NCI-H774 (cell line): ENCODE measurements around the gene MIB2.
"Not testable (repeated sequence)": the region's sequence is repeated elsewhere in the genome, so short reads cannot be mapped to it uniquely, and the experiment has no call there.

Source experiments
- DNase-seq: peaks from one replicate; lab custom pipeline; 2025; lab: John Stamatoyannopoulos, UW

The MIB2 gene

DNA sequence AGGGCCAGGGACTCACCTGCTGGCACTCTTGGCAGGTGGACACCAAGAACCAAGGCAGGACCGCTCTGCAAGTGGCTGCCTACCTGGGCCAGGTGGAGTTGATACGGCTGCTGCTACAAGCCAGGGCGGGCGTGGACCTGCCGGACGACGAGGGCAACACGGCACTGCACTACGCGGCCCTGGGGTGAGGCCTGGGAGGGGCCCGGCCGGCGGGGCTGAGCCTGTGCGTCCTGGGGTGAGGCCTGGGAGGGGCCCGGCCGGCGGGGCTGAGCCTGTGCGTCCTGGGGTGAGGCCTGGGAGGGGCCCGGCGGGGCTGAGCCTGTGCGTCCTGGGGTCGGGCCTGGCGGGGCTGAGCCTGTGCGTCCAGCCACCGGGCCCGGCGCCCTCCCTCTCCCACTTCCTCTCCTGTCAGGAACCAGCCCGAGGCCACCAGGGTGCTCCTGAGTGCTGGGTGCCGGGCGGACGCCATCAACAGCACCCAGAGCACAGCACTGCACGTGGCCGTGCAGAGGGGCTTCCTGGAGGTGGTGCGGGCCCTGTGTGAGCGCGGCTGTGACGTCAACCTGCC, 12.0 kb downstream of the MIB2 start:
- no peak for DNase-seq

GRCh38 chr1:1627829-1628753, 12.8 kb downstream of the MIB2 start:
- no peak for DNase-seq

- DNase-seq, result no peak
These were observed 13.6 kb downstream of the MIB2 start for GRCh38 chr1:1628754-1629429.

DNA sequence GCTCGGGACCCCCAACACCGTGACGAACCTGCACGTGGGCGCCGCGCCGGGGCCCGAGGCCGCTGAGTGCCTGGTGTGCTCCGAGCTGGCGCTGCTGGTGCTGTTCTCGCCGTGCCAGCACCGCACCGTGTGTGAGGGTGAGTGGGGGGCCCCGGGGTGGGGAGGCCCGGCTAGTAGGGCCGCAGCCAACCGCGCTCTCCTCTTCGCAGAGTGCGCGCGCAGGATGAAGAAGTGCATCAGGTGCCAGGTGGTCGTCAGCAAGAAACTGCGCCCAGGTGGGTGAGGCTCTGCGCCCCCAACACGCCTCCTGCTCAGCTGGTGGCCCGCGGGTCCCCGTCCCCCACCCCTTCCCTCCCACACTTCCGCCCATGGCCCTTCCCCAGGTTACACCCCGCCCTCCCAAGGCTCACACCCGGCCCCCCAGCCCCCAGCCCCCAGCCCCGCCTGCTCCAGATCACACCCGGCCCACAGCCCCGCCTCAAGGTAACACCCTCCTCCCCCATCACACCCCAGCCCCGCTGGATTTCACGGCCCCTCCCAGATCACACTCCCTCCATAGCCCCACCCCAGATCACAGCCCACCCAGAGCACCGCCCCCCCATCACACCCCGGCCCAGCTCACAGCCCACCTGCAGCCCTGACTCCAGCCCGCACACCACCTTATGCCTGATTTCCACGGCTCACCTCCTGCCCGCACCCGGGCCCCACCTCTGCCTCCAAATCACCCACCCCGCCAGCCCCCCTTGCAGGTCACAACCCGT, 14.3 kb downstream of the MIB2 start:
- DNase-seq, result no peak

- no peak for DNase-seq
These were observed 15.1 kb downstream of the MIB2 start for GRCh38 chr1:1630191-1630964.

DNA sequence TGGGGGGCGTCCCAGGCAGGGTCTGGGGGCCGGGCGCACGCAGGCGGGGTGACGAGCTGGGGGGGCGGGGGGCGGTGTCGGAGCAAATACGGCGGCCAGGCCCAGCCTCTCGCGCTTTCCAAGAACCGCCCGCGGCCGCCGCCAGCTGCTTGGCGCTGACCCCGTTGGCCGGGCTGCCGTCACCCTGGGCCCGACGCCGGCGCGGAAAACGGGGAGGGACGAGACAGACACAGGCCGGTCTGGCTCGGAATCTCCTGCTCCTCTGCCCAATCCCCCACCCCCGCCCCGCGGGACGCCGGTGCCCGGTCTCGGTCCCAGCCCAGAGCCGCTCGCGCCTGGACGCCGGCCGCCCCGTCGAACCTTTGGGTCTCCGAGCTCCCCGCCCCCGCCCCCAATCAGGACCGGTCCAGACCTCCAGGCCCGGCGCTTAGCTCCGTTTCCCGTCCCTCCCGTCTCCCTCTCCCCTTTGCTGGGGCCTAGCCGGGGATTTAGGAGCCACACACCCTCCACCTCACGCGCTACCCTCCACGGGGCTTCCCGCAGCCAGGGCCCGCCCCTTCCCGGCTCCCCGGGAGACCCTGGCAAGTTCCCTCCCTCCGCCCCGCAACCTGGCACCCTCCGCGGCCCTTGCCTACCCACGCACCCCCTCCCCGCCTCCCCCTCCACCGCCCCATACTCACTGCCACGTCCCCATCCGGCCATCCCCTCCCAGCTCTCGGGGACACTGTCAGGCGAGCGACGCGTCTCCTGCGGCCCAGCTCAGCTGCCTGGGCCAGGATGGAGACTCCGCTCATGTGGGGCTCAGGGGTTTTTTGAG, 15.9 kb downstream of the MIB2 start:
- DNase-seq, result no peak

DNA sequence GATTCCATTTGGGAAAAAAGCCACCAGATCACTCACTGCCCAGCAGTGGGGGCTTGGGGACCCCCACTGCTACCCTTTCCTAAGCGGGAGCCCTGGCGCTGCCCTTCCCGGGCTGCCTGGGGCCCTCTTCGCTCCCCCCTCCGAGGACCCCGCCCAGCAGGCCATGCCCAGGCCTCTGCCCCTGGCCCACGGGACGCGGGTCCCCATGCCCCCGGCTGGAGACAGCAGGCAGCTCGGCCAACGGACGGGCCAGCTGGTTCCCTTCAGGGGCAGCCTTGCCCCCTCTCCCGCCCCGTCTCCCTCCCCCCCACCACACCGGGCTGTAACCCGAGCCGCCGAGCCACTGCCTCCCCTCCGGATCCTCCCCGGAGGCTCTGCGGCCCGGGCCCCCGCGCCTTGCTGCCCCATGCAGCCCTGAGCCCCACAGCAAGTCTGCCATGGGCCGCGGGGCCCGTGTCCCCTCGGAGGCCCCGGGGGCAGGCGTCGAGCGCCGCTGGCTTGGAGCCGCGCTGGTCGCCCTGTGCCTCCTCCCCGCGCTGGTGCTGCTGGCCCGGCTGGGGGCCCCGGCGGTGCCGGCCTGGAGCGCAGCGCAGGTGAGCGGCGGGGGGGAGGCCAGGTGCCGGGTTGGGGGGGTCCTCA, 16.6 kb downstream of the MIB2 start, which contains the start of gene MMP23B:
Gene MMP23B, plus strand, starts transcription at position 392 of the 639 bp plus-strand sequence. Its CDS starts 46 bp downstream, at position 438.
- no peak for DNase-seq

DNA sequence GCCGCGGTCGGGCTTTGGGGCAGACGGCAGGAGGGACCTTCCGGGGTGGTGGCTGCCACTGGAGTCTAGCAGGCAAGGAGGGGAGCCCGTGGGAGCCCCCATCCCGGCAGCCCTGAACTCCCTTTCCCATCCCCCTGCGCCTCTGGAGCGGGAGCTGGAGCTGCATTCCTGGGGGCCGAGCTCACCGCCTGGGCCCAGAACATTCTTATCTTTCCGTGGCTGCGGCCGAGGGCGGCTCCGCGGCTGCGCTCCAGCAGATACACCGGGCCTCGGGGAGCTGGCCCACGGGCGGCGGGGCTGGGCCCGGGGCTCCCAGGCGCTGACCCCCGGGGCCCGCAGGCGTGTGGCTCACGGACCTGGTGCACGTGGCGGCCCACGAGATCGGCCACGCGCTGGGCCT, 18.1 kb downstream of the MIB2 start:
- DNase-seq, result not testable (repeated sequence)

DNA sequence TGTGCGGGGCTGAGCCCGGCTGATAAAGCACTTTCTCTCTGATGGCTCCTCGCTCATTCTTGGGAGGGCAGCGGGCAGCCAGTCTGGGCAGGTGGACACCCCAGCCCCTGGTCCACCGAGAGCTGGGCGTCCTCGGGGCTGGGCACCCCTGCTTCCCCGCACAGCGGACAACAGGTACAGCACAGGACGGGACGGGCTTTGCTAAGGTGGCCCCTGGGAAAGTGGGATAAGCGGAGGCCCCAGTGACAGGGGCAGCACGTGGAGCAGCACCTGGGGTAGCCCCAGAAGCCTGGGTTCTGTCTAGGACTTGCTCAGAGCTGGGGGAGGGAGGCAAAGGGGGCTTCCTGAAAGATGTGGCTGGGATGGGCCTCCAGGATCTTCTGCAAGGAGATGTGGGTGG, 19.3 kb downstream of the MIB2 start:
- DNase-seq, result not testable (repeated sequence)

- not testable (repeated sequence) for DNase-seq
These were observed 21.6 kb downstream of the MIB2 start for GRCh38 chr1:1636621-1637478.

GRCh38 chr1:1637479-1637875, 22.2 kb downstream of the MIB2 start:
- not testable (repeated sequence) for DNase-seq

DNA sequence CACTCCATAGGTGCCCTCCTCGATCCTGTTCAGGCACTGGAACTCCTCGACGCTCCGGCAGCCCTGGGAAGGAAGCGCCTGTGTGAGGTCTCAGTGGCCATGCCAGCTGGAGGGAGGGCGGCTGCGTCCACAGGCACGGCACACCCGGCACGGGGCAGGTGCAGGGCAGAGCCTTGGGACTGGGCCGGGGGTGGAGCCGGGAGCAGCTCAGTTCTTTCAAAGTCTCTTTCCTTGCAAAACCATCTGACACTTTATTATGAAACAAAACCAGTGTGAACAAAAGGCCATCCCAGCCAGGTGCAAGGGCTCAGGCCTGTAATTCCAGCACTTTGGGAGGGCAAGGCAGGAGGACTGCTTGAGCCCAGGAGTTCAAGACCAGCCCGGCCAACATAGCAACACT, 23.2 kb downstream of the MIB2 start:
- DNase-seq, result not testable (repeated sequence)

- DNase-seq, result not testable (repeated sequence)
These were observed 24.1 kb downstream of the MIB2 start for GRCh38 chr1:1639368-1639767.

DNA sequence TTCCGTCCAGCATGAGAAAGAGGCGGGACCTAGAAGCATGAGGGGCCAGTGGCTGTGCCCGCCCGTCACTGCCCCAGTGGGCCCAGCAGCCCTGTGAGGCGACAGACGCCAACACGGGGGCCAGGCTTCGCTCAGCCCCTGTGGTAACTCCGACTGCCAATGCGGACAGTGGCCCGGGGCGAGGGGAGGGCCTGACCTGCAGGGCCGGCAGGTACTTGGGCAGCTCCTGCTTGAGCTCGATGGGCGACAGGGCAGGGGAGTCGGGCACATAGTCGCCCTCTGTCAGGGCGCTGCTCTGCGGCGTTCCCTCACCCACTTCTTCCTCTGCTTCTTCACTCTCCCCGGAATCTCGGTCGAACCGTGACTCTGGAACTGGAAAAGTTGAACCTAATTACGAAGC, 24.8 kb downstream of the MIB2 start:
- not testable (repeated sequence) for DNase-seq

- not testable (repeated sequence) for DNase-seq
These were observed 25.6 kb downstream of the MIB2 start for GRCh38 chr1:1640711-1641461.

DNA sequence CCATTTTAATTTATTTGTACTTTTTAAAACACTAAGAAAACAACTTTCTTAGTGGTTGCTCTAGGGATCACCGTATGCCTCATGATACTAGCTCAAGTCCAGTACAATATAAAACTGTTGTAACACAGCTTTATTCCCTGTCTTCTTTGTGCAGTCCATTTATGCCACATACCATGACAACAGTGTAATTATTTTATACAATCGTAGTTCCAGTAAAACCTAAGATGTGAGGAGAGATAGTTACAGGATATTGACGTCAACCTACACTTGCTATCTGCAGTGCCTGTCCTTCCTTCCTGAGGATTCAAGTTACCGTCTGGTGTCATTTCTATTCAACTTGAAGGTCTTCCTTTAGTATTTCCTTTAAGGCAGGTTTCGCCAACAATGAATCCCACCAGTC, 31.0 kb downstream of the MIB2 start:
- not testable (repeated sequence) for DNase-seq

DNA sequence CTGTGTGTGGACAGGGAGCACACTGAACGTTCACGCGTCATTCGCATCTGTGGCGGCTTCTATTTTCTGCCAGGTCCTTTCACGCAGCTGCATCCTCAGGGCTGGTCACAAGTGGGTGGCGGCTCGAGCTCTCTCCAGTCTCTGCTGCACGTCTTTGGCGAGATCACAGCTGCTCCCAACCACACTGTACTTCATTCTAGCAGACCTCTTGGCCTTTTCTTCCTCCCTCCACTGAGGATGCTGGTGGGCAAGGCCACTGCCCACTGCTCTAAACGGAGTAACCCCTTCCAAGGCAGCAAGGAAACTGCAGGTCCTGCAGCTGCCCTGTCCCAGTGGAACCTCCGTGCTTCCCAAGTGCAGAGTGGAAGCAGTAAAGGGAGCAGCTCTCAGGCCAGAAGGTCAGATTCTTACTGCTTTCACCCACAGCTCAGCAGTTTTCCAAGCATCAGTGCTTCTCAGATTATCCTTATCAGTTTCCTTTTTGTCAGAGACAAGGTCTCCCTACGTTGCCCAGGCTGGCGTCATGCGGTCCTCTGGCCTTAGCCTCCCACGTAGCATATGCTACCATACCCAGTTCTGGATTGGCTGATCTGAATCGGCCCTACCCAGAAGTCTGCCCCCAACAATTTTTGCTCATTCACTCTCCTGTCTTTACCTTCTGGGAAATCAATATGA, 32.4 kb downstream of the MIB2 start:
- not testable (repeated sequence) for DNase-seq
